ENCODE results near the gene C1QTNF1.
A peak's percentile ranks its signal among the peaks of the same experiment; 100 is the strongest.

DNA sequence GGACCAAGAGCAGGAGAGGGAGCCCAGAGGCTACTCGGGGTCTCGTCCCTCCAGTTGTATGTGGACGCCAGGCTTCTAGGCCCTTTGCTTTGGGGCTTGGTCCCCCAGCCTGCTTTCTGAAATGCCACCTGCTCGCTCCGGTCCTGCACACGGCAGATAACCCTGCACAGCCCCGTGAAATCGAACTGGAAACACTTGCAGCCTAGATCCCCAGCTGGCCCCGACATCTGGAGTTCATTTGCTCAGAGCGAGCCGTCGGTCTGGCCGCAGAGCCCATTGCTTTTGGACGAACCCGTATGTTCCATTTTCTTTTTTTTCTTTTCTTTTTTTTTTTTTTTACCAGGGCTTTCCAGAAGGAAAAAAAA is 22.9 kb downstream of the C1QTNF1 start:
- TF ChIP-seq EZH2 (optimal IDR thresholded peaks at IDR 0.05; ENCODE audit: low read depth, low read length) (no peak), EZH2phosphoT487 (IDR thresholded peaks at IDR 0.05; ENCODE audit: low read length) (0 out of 2 replicates have a peak, but pooled peaks have one; percentile 11)
- TF ChIP-seq, protein P1, sequence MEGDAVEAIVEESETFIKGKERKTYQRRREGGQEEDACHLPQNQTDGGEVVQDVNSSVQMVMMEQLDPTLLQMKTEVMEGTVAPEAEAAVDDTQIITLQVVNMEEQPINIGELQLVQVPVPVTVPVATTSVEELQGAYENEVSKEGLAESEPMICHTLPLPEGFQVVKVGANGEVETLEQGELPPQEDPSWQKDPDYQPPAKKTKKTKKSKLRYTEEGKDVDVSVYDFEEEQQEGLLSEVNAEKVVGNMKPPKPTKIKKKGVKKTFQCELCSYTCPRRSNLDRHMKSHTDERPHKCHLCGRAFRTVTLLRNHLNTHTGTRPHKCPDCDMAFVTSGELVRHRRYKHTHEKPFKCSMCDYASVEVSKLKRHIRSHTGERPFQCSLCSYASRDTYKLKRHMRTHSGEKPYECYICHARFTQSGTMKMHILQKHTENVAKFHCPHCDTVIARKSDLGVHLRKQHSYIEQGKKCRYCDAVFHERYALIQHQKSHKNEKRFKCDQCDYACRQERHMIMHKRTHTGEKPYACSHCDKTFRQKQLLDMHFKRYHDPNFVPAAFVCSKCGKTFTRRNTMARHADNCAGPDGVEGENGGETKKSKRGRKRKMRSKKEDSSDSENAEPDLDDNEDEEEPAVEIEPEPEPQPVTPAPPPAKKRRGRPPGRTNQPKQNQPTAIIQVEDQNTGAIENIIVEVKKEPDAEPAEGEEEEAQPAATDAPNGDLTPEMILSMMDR (IDR thresholded peaks at IDR 0.05; ENCODE audit: low read length): no peak
